Breast epithelium (tissue), 3 donors: Measurements from ENCODE around the gene ZNF534.
"Not testable (repeated sequence)": the region's sequence is repeated elsewhere in the genome, so short reads cannot be mapped to it uniquely, and the experiment has no call there.

ENCODE experiments used
- CTCF ChIP-seq, 3 donors: fragments of 450-650 bp; IDR thresholded peaks; one replicate each; pipeline ENCODE4 v1.5.1; 2016 to 2017; ENCODE audit warnings: antibody characterized with exemption in 3 of 3, mild to moderate bottlenecking in 3 of 3, moderate library complexity in 3 of 3
- POLR2A ChIP-seq: fragments of 450-650 bp; IDR thresholded peaks from one replicate; pipeline ENCODE4 v1.6.1; 2016; ENCODE audit warnings: antibody characterized with exemption, mild to moderate bottlenecking, moderate library complexity
- POLR2AphosphoS5 ChIP-seq, 3 donors: sonication (generic); formaldehyde crosslinking; IDR thresholded peaks; one replicate each; pipeline ENCODE4 v1.6.1; 2017; ENCODE audit warnings: antibody characterized with exemption in 3 of 3

GRCh38 chr19:52485561-52486240 is 56.8 kb downstream of the ZNF534 start:
- not testable (repeated sequence) for TF ChIP-seq CTCF (IDR thresholded peaks at IDR 0.05); POLR2A; POLR2AphosphoS5 (IDR thresholded peaks at IDR 0.05)
